Mesothelial cell of epicardium (in vitro differentiated cells): ENCODE data around the gene INTS2. TPM values are rescaled to one million over a fixed set of nuclear protein-coding genes. Genes with fewer than 3 reads are reported as not detected.

ENCODE experiments used
- DNase-seq, 2 experiments: peaks; one replicate each; pipeline ENCODE4 v3.0.0; 2021; ENCODE audit warnings: low spot score in 2 of 2; ENCODE audit not compliant: unreplicated experiment in 2 of 2
- H3K27ac Mint-ChIP-seq: 2 replicates; pipeline ENCODE4 v1.8.0; 2021; ENCODE audit warnings: mixed read lengths
- H3K27me3 Mint-ChIP-seq: 2 replicates; pipeline ENCODE4 v1.8.0; 2021; ENCODE audit warnings: low read depth, mixed read lengths
- H3K36me3 Mint-ChIP-seq: 2 replicates; pipeline ENCODE4 v1.8.0; 2021; ENCODE audit warnings: mixed read lengths
- H3K4me1 Mint-ChIP-seq: 2 replicates; pipeline ENCODE4 v1.8.0; 2021; ENCODE audit warnings: mixed read lengths
- H3K4me3 Mint-ChIP-seq: 2 replicates; pipeline ENCODE4 v1.8.0; 2021; ENCODE audit warnings: mild to moderate bottlenecking, moderate library complexity, mixed read lengths
- H3K9me3 Mint-ChIP-seq: 2 replicates; pipeline ENCODE4 v1.8.0; 2021; ENCODE audit warnings: mixed read lengths
- total RNA-seq: library from RNA; stranded (reverse); gene quantifications from 3 replicates; pipeline ENCODE4 v1.2.1, GENCODE V29; 2021
- TF ChIP-seq, protein P1 (sequence below): fragments of 200-600 bp; sonication (generic); IDR thresholded peaks from one replicate; pipeline ENCODE4 v1.5.0; 2021; ENCODE audit warnings: antibody characterized with exemption; ENCODE audit not compliant: unreplicated experiment

INTS2 gene
- total RNA-seq, 1 donor from 2014 or later, result 17.1 TPM

DNA sequence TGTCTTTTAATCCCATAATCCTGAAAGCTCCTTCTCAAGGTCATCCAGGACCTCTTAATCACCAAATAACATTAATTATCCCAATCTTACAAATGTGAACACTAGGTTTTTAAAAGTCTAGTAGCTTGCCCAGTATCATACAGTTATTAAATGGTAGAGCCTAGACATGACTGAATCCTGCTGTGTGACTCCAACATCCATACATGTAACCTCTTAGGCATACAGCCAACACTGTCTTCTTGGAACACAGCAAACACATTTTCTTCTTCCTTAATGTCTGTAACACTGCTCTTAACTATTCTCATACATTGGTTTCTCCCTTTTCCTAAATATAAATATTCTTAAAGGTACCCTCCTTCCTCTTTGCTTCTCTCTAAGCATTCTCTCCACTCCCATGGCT is 78.1 kb downstream of the INTS2 start:
- TF ChIP-seq, protein P1, sequence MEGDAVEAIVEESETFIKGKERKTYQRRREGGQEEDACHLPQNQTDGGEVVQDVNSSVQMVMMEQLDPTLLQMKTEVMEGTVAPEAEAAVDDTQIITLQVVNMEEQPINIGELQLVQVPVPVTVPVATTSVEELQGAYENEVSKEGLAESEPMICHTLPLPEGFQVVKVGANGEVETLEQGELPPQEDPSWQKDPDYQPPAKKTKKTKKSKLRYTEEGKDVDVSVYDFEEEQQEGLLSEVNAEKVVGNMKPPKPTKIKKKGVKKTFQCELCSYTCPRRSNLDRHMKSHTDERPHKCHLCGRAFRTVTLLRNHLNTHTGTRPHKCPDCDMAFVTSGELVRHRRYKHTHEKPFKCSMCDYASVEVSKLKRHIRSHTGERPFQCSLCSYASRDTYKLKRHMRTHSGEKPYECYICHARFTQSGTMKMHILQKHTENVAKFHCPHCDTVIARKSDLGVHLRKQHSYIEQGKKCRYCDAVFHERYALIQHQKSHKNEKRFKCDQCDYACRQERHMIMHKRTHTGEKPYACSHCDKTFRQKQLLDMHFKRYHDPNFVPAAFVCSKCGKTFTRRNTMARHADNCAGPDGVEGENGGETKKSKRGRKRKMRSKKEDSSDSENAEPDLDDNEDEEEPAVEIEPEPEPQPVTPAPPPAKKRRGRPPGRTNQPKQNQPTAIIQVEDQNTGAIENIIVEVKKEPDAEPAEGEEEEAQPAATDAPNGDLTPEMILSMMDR, result no peak
- H3K27ac Mint-ChIP-seq, result peak overlapping the region; percentile 49
- H3K36me3 Mint-ChIP-seq, result peaks cover 20% of the 10 kb centered on the region
- no peaks in the 10 kb centered on the region for H3K27me3 Mint-ChIP-seq
- no peaks in the 10 kb centered on the region for H3K9me3 Mint-ChIP-seq
- H3K4me1 Mint-ChIP-seq, result peaks cover 7% of the 10 kb centered on the region
- no peak overlapping the region for H3K4me3 Mint-ChIP-seq
- no peak for DNase-seq

GRCh38 chr17:61848896-61849295 is 78.9 kb downstream of the INTS2 start:
- no peaks in the 10 kb centered on the region for H3K27me3 Mint-ChIP-seq
- H3K4me1 Mint-ChIP-seq, result peaks cover 7% of the 10 kb centered on the region
- H3K4me3 Mint-ChIP-seq, result no peak overlapping the region
- TF ChIP-seq, protein P1, result no peak
- H3K9me3 Mint-ChIP-seq, result no peaks in the 10 kb centered on the region
- no peak overlapping the region for H3K27ac Mint-ChIP-seq
- peaks cover 21% of the 10 kb centered on the region for H3K36me3 Mint-ChIP-seq
- DNase-seq, result no peak

DNA sequence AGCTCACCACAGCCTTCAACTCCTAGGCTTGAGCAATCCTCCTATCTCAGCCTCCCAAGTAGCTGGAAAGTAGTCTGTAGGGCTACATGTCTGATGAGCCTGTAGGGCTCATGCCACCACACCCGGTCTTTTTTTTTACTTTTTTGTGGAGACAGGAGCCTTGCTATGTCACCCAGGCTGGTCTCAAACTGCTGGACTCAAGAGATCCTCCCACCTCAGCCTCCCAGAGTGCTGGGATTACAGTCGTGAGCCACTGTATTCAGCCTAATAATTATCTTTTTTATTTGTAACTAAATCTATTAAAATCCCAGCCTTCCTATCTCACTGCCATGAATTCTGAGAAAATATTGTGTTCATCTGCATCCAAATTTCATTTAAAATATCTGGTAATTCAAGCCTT is 79.5 kb downstream of the INTS2 start:
- Mint-ChIP-seq H3K27ac (no peak overlapping the region), H3K36me3 (peaks cover 24% of the 10 kb centered on the region), H3K4me3 (no peak overlapping the region), H3K27me3 (no peaks in the 10 kb centered on the region), H3K9me3 (no peaks in the 10 kb centered on the region), H3K4me1 (peaks cover 7% of the 10 kb centered on the region)
- TF ChIP-seq, protein P1, result no peak
- no peak for DNase-seq

DNA sequence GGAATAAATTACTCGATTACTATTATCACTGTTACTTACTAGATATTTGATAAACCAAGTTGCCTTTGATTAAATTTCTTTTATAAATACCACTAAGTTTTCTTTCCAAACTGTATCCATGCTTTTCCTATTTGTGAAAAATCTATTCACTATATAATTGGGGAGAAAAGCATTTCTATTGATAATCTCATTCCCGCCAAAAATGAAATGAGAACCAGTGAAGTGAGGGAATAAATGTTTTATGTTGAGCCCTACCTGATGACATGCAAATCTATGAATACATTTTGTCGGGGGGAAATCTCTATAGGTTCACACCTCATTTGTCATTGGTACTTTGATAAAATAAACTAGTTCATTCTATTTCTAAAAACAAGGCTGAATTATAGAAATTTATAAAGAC is 80.1 kb downstream of the INTS2 start:
- TF ChIP-seq, protein P1, result no peak
- no peak for DNase-seq
- no peaks in the 10 kb centered on the region for H3K9me3 Mint-ChIP-seq
- no peak overlapping the region for H3K27ac Mint-ChIP-seq
- H3K4me3 Mint-ChIP-seq, result no peak overlapping the region
- H3K4me1 Mint-ChIP-seq, result peaks cover 7% of the 10 kb centered on the region
- peaks cover 30% of the 10 kb centered on the region for H3K36me3 Mint-ChIP-seq
- no peaks in the 10 kb centered on the region for H3K27me3 Mint-ChIP-seq

DNA sequence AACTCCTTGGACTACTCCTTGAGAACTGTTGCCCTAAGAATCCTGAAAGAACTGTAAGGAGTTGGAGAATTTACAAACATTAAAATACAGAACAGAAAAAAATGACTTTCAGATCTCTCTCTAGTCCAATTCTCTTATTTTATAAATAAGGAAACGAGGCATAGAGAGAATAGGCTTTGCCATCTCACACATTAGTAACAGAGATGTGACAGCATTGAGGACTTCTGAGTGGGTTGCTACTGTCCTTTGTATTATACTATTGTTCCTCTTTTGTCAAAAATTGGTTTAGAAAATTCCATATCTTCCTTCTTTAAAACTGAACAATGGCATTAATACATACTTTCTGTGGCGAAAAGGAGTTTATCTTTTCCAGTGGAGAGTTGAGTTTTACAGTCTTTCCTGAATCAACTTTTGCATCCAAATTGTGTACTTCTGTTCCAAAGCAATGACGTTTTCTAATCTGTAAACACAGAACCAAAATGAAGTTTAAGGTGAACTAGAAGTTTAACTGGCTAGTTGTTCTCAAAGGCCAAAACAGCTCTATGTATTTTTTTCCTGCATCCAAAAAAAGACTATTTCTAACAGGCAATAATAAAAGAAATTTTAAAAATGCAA is 80.9 kb downstream of the INTS2 start:
- Mint-ChIP-seq H3K36me3 (peaks cover 32% of the 10 kb centered on the region), H3K27ac (no peak overlapping the region), H3K27me3 (no peaks in the 10 kb centered on the region), H3K4me3 (no peak overlapping the region), H3K9me3 (no peaks in the 10 kb centered on the region), H3K4me1 (peaks cover 7% of the 10 kb centered on the region)
- TF ChIP-seq, protein P1, result no peak
- DNase-seq, result no peak

GRCh38 chr17:61846088-61846487 is 81.7 kb downstream of the INTS2 start:
- no peaks in the 10 kb centered on the region for H3K27me3 Mint-ChIP-seq
- DNase-seq, result no peak
- H3K4me3 Mint-ChIP-seq, result no peak overlapping the region
- peaks cover 32% of the 10 kb centered on the region for H3K36me3 Mint-ChIP-seq
- H3K27ac Mint-ChIP-seq, result no peak overlapping the region
- TF ChIP-seq, protein P1, result no peak
- H3K4me1 Mint-ChIP-seq, result peaks cover 7% of the 10 kb centered on the region
- H3K9me3 Mint-ChIP-seq, result no peaks in the 10 kb centered on the region
